ENCODE measurements around the gene KCNN4.
"Not testable (repeated sequence)": the region's sequence is repeated elsewhere in the genome, so short reads cannot be mapped to it uniquely, and the experiment has no call there.

Gene KCNN4

DNA sequence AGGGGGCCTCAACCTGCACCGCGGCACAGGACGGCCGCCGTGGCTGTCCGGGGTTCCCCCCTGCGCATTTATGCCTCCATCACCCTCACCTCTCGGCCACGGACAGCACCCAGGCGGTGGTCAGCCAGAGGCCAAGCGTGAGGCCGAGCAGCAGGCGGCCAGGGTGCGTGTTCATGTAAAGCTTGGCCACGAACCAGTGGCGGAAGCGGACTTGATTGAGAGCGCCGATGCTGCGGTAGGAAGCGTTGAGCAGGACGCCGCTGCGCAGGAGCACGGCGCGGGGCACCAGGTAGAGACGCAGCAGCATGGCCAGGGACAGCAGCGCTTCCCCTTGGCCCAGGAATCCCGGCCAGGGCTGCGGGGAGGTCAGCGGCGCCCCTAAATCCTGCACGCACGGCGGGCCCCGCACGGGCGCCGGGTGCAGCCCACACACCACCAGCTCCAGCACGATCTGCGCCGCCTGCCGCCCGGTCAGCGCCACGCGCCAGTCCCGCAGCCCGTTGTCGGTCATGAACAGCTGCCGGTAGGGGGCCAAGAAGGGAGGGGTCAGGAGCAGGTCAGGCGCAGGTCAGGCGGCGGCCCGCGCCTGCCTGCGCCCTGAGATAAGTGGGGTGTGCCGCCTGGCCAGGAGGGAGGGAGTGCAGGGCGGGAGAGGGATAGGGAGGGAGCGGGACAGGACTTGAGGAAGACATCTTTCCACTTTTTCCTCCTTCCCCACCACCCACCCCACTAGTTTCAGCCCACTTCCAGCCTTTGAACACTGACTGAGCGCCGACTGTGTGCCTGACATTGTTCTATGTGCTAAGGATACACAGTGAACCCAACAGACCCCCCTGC, 6.5 kb downstream of the KCNN4 start:
- FAIRE-seq = no peak

DNA sequence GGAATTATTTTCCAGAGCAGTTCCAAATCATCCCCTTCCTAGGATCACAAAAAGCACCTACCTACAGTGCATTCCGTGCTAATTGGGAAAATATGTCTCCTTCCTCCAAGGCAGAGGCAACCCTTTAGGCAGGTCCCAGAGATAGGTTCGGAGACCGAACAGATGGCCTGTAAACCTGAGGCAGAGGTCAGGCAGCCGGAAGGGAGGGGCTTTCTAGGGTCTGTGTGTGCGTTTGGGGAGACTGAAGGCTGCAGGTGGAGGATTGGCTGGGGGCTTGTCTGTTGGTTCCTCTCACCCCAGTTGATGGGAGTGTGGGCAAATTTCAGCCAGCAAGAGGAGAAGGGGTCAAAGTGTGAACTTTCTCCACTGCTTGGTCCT, 7.1 kb downstream of the KCNN4 start:
- no peak for FAIRE-seq

DNA sequence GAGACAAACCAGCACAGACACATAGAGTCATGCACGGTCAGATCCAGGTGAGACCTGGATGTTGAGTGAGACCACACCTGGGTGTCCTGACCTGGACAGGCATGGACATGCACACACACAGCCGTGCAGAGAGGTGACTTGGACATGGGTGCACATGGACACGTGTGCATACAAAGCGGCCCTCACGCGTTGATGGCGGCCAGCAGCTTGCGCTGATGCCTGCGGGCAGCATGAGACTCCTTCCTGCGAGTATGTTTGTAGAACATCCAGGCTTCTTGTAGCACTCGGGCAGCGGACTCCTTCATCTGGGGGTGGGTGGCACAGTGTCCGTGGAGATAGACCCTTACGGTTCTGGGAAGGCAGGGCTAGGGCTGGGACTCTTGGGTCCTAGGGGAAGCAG, 11.5 kb downstream of the KCNN4 start:
- FAIRE-seq = no peak

DNA sequence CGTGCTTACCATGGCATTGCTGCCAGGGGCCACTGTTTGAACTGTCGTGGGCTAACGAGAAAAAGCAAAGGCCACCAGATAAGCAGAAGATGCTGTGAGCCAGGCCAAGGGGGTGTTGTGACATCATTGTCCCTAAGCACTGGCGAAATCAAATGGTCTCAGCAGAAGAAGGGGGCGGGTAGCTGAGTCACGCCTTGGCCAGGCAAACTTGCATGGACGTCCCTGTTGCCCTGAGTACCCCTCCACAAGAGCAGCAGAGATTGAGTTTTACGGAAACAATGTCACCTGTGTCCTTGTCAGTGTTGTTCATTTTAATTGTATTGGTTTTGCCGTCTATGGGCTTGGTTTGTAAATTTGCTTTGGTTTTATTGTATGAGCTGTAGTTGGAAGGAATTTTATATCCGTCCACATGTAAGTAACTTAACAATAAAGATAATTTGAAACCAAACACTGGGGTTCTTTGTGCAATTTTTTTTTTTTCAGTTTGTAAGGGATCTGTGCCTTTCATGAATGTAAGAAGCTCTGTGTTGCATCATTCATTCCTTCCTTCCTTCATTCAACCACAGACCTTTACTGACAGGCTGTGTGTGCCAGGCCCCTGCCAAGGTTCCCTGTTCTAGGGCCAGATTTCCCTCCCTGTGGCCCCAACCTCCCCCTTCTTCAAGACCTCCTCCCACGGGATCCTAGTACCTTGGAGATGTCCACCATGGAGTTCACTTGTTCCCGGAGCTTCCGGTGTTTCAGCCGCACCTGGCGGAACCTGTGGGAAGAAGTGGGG, 12.3 kb downstream of the KCNN4 start:
- FAIRE-seq = no peak

DNA sequence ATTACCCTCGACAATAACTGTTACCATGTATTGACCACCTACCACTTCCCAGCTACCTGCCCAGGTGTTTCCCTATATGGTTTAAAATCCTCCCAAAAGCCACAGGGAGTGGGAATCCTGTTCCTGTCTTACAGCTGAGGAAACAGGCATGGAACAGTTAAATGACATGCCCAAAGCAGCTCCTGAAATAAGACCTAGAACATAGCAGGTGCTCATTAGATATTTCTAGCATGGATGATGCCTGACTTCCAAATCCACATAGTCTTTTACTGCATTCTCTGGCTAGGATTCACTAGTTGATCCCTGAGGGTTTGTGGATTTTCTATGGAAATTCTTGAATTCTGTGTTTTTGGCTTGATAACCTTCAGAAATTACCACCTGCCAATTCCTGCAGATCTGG, 13.0 kb downstream of the KCNN4 start:
- no peak for FAIRE-seq

DNA sequence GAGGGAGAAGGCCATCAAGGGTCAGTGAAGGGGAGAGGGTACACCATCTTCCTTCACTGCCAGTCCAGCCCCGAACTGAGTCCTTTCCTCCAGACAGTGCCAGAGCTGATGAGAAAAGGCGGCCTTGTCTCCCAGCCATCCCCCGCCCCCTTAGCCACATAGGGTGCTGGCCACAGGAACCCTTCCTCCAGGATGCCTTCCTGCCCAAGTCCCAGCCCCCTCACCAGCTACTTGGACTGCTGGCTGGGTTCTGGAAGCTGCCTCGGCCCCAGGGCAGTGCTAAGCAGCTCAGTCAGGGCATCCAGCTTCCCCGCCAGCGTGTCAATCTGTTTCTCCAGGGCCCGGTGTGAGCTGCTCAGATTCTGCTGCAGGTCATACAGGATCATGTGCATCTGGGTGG, 13.5 kb downstream of the KCNN4 start:
- no peak for FAIRE-seq

DNA sequence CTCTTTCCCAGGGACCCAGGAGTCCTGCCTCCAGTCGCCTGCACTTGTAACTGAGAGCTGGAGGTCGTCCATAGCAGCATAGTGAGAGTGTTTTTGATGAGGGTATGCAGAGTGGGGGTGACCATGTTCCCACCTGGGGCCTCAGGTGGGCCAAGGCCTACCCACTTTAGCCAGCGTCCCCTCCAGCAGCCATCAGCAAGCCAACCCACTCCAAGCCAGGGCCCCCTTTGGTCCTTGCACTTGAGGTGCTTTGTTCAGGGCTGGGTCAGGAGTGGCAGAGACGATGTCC, 14.1 kb downstream of the KCNN4 start:
- FAIRE-seq = no peak

DNA sequence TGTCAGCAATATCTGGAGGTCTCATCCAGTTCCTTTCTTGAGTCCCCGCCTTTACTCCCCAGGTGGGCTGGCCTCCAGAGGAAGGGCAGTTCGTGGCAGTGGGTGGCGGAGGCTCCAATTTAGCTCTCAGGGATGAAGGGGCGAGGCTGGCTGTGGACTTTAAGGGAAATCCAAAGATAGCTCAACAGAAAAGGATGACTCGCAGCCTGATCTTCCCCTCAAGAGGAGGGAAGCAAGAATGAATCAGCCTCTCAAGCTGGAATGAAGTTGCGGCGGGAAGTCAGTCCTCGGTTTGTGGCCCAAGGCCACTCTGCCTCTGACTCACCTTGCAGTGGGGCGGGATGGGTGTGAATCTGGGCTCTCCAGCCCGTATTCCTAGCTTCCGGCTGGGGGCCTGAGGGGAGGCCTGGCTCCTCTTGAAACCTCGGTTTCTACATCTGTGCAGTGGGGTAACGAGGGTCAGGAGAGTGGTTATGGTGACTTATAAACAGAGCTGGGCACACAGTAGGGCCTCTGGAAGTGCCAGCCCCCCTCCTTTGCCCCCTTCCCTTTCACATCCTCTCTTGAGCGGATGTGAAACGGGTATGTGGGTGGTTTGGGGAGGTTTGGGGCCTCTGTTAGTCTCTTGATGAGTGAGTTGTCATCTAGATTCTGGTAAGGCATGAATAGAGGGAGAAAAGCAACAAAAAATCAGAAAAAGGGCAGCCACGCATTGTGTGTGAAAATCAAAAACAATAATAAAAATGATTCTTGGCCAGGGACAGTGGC, 15.5 kb downstream of the KCNN4 start:
- FAIRE-seq = no peak

DNA sequence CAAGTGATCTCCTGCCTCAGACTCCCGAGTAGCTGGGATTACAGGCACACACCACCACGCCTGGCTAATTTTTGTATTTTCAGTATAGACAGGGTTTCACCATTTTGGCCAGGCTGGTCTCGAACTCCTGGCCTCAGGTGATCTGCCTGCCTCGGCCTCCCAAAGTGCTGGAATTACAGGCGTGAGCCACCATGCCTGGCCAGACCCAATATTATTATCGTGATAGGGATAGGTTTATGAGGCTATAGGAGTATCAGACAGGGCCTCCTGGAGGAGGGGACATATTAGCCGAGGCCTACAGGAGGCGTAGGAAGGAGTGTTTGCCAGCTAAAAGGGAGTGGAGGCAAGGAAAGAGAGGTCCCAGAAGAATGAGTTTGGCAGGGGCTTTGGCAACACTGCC, 16.1 kb downstream of the KCNN4 start:
- FAIRE-seq = not testable (repeated sequence)

DNA sequence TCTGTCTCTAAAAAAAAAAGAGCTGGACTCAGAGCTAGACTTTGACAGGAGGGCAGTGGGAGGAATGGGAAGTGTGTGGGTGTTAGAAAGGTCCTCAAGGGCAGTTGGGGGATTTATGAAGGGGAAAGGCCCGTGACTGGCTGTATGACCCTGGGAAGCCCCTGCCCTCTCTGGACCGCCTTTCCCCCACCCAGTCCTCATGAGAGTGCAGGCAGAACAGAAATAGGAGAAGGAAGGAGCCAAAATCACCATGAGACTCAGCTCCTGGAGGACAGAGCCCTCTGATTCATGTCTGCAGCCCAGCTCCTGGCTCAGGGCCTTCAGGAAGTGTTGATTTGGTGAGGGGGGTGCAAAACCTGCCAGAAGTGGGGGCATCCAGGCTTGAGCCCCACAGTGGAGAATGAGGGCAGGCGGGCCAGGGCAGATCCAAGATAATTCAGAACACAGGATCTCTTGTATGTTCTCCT, 17.3 kb downstream of the KCNN4 start:
- no peak for FAIRE-seq

DNA sequence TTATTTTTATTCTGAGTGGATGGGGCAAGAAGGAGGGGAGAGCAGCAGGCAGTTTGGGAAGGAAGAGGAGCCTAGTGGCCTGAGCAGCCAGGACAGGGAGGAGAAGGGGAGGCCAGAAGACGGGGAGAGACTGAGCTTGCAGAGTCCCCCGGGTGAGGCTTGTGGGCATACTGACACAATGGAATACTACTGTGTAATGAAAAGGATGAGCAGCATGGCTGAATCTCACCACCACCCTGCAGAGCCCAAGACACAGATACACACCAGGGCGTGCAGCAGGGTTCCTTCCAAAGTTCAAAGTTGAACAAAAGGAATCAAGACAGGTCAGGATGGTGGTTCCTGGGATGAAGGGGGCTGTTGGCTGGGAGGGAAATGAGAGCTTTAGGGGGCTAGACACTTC, 18.0 kb downstream of the KCNN4 start:
- no peak for FAIRE-seq

DNA sequence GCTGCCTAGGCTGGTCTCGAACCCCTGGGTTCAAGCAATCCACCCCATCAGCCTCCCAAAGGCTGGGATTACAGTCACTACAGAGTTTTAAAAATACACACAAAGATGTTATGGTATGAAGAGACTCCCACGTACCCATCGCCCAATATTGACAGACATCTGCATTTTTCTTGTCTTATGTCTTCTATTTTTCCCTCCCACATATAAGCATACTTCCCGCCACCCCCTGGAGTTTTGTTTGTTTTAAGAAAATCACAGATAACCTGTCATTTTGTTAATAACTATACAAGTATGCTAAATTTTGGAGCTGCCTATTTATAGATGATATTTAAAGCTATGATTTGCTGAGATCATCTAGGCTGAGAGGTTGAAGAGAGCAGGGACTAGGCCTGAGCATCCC, 19.8 kb downstream of the KCNN4 start:
- FAIRE-seq = no peak

DNA sequence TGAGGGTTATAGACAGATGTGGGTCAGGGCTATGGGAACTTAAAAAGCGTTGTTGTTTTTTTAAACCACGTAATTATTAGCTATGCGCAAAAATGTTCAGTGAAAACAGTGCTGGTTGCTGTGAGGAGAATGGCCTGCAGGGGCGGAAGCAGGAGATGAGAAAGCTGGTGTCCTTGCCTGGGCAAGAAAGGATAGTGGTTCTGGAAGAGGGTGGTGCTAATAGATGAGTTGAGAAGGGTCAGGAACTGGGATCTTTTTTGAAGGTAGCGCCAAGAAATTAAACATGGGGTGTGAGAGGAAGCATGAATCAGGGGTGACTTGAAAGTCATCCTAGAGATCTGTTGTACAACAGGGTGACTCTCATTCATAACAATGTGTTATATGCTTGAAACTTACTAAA, 21.3 kb downstream of the KCNN4 start:
- no peak for FAIRE-seq

DNA sequence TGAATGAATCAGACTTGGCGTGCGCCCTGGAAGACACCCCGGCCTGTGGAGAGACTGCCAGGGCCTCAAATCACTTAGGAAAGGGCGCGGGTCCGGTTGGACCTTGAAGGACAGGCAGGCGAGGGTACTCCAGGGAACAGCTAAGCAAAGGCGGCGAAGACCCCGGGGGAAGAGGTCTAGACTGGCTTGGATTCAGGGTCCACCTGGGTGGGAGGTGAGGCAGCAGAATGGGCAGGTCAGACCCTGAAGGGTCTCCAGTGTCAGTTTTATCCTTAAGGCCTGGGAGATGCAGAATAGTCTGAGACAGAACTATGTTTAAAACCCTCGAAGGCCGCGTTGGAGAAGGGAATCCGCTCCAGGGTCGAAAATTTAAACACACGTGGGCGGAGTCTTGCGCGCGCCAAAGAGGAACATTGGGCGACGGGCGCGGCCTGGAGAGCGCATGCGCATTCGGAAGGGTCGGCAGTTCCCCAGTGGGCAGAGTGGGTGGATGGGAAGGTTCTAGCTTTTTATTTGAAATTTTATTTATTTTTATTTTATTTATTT, 25.4 kb downstream of the KCNN4 start:
- no peak for FAIRE-seq

DNA sequence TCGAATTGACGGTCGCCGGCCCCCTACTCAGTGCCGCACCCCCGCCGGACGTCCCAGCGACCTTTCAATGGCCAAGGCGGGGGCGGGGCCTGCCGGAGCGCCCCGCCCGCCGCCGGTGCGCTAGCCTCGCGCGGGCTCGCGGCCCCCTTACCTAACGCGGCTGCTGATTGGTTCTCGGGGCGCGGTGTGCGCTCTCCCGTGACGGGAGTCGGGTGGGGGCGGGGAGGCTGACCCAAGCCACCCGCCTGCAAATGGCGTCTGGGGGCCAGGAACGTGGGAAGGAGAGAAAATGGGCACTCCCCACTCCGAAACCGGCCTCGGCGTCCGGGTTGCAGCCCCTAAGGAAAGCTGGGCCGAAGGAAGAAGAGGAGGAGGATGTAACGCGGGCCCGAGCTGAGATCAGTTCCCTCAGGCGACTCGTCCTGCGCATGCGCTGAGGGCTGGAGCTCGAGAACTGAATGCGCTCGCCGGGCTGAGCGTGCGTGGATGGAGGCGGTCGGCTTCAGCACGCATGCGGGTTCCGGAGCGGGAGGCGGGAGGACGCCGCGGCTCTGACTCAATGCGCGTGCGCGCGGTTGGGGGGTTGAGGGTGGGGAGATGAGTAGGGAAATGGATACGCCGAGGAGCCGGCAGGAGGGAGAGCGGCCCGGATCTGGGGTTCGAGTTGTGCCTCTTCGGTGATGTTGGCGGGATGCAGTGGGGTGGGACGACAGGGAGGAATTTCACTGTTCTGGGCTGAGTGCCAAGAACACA, 26.1 kb downstream of the KCNN4 start, which contains the start of gene SMG9:
TSS of gene SMG9 (minus strand) at position 460 of the 753 bp plus-strand sequence. CDS start 4,221 bp downstream, outside the sequence.
- no peak for FAIRE-seq

DNA sequence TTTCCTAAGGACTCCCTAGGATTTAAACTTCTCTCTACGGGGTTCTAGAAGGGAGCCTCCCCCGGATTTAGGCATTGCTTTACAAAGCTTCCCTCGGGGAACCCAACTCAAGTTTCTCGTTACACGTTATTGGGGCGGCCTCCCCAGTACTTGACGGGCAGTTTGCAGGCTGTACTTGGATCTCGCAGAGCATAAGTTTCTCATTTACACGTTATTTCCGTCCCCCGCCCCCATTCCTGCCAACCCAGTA, 26.6 kb downstream of the KCNN4 start:
- FAIRE-seq = no peak

DNA sequence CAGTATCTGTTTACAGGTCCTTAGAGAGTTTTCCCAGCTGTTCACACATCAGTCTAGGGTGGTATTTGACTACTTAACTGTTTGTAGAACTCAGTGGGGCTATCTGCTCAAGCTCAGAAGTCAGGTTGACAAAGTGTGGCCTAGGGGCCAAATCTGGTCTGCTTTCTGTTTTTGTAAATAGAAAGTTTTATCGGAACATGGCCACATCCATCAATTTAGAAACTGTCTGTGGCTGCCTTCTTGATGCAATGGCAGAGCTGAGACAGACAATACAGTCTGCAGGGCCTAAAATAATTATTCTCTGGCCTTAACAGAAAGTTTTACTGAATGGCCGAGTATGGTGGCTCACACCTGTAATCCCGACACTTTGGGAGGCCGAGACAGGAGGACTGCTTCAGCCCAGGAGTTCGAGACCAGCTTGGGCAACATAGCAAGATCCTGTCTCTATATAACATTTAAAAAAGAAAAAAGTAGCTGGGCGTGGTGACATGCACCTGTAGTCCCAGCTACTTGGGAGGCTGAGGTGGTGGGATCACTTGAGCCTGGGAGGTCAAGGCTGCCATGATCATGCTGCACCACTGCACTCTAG, 28.4 kb downstream of the KCNN4 start:
- no peak for FAIRE-seq

DNA sequence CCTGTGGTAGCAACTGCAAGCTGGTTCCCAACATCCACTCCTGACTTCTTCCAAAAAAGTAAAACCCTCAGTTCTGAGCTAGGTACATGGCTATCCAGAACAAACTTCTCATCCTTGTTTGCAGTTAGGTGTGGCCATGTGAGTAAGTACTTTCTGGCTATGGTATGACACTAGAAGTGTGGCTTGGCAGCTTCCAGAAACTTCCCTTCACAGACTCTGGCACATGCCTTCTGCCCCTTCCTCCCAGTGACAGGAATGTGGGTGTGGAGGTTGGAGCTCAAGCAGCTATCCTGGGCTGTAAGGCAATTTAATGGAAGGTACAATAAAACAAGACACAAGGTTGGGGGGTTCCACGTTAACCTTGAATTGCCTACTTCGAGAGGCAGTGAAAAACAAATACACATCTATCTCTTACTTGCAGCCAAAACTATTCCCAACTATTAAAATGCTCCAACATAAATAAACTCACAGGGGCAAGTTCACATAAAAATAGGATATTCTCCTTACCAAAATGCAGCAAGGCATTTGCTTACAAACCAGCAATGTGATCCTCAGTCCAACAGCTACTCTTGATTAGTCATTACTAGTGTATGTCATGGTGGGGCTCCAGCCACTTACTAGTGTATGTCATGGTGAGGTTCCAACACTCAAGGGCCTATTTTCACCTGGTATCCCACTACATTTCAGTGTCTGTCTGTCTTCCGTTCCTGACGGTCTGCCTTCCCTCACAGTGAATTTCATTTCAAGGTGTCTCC, 29.1 kb downstream of the KCNN4 start:
- FAIRE-seq = no peak

DNA sequence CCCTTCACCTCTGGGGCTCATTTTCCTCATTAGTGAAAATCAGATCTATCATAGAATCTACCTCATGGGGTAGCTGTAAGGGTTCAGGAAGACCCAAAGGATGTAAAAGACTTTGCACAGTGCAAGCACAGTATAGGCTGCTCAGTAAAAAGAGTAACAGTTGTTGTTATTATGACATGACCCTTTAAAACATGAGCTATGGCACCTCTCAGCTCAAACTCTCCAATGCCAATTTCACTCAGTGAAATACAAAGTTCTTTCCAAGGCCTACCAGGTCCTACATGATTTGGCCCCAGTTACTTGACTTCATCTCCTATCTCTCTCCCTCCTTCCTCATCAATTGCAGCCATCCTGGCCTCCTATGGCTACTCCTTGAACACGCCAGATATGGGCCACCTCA, 30.9 kb downstream of the KCNN4 start:
- no peak for FAIRE-seq

DNA sequence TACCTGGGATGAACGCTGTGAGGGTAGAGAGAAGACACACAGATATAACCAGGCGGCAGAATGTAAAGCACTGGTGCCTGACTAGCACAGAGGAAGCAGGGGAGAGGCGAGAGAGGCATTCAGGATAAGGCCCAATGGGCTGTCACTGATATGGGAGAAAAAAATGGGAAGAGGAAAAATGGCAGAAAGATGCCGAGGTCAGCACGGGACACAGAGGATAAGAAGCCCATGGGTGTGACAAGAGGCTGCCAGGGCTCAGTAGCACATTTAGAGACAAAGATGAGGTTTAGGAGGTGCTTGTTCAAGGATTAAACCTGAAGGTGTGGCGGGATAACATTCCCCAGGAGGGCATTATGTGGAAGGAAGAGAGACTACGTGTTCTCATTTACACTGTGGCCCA, 31.6 kb downstream of the KCNN4 start:
- no peak for FAIRE-seq

DNA sequence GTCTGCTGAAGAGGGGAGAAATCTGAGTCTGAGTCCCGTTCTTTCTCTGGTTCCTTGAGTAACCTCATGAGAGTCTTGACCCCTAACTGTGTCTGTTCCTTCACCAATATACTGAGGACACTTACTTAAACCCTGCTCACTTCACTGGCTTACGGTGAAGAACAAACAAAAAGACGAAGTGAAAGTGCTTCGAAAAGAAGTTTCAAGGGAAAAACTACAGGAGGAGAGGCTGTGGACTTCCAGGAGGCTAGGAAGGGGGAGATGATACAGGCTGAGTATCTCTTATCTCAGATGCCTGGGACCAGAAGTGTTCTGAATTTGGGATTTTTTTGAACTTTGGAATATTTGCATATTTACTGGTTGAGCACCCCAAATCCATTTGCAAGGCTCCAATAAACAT, 32.1 kb downstream of the KCNN4 start:
- no peak for FAIRE-seq

DNA sequence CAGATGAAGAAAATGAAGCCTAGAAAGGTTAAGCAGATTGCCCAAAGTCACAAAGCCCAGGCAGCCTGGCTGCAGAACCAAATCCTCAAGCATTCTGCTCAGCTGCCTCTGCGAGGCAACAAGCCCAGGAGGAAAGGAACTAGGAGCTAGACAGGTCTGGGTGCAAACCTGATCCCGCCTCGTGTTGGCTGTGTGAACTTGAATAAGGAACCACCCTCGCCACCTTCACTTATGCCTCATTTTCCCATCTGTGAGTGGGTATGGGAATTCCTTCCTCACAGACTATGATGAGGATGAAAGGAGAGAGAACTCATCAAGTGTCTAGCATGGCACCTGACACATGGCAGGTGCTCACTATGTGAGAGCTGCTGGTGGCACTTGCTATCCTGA, 32.6 kb downstream of the KCNN4 start:
- no peak for FAIRE-seq
